HepG2 (cell line): Measurements from ENCODE around the gene PTTG1. TPM values are rescaled to one million over a fixed set of nuclear protein-coding genes. Genes with fewer than 3 reads are reported as not detected.

Source experiments
- ATAC-seq: fragments of 200-7000 bp; cut with Tn5 transposase; 3 replicates; pipeline ENCODE4 v1.9.1; 2020; ENCODE audit warnings: mild to moderate bottlenecking, moderate library complexity
- BruUV-seq: library from RNA; stranded (reverse); fragments of 400-500 nt; replicated peaks from 2 replicates; lab custom pipeline; 2021; lab: Mats Ljungman, UMichigan
- CTCF ChIA-PET: fragments of 300-600 bp; formaldehyde crosslinking; extraction: SDS; loops from one replicate; lab custom pipeline; 2021; ENCODE audit warnings: low total read pairs, inconsistent platforms, low intra/inter-chr PET ratio; lab: Yijun Ruan, JAX
- POLR2A ChIA-PET: fragments of 350-600 bp; sonication (Branson Sonifier 250); formaldehyde crosslinking; loops from one replicate; lab custom pipeline; 2020; ENCODE audit warnings: antibody characterized with exemption, inconsistent platforms; lab: Yijun Ruan, JAX
- DNase-seq: peaks from one replicate; pipeline ENCODE4 v3.0.0-alpha.2; 2015; ENCODE audit warnings: low spot score
- FAIRE-seq: peaks from 3 replicates; lab custom pipeline; 2011; peaks lifted over from hg19 to GRCh38; lab: Jason Lieb, UNC
- H2AFZ ChIP-seq: one replicate; pipeline ENCODE4 v1.6.1; 2011; ENCODE audit warnings: low read length, inconsistent platforms
- H3K27ac ChIP-seq: fragments of 300-600 bp; 3 replicates; pipeline ENCODE4 v1.8.0; 2011; ENCODE audit warnings: mixed run types, mild to moderate bottlenecking, mixed read lengths, low read length, inconsistent platforms; ENCODE audit not compliant: insufficient read depth; ENCODE audit errors: extremely low read length
- H3K27me3 ChIP-seq, 2 experiments: fragments of 200-600 bp in 1 of 2; 2 replicates in 1 of 2; 3 replicates in 1 of 2; pipeline versions ENCODE4 v1.6.0 to v1.8.0; 2011; ENCODE audit warnings: low read length in 2 of 2, mild to moderate bottlenecking in 2 of 2, moderate library complexity in 2 of 2, inconsistent platforms in 1 of 2; ENCODE audit not compliant: insufficient read depth in 2 of 2, control insufficient read depth in 1 of 2
- H3K36me3 ChIP-seq, 2 experiments: fragments of 200-600 bp in 1 of 2; replicated peaks in 1 of 2; 2 replicates in 1 of 2; 3 replicates in 1 of 2; pipeline versions ENCODE4 v1.5.1 to v1.8.0; 2011; ENCODE audit warnings: low read length in 2 of 2, inconsistent platforms in 1 of 2; ENCODE audit not compliant: insufficient read depth in 2 of 2, control insufficient read depth in 1 of 2
- H3K4me1 ChIP-seq: 2 replicates; pipeline ENCODE4 v1.5.1; 2012; ENCODE audit warnings: low read length, inconsistent platforms; ENCODE audit not compliant: insufficient read depth
- H3K4me2 ChIP-seq: 2 replicates; pipeline ENCODE4 v1.6.0; 2011; ENCODE audit warnings: low read depth, low read length, inconsistent platforms
- H3K4me3 ChIP-seq, 3 experiments: fragments of 200-600 bp in 1 of 3; sonication (generic), shearing (Covaris generic) in 1 of 3; replicated peaks in 1 of 3; 2 replicates each; pipeline ENCODE4 v1.5.1; 2011 to 2016; ENCODE audit warnings: low read length in 3 of 3, inconsistent platforms in 2 of 3, low read depth in 2 of 3, mild to moderate bottlenecking in 2 of 3, control low read depth in 1 of 3, mixed read lengths in 1 of 3; ENCODE audit not compliant: insufficient read depth in 1 of 3
- H3K79me2 ChIP-seq: one replicate; pipeline ENCODE4 v1.6.1; 2011; ENCODE audit warnings: low read length, inconsistent platforms; ENCODE audit not compliant: insufficient read depth
- H3K9ac ChIP-seq: 2 replicates; pipeline ENCODE4 v1.6.0; 2011; ENCODE audit warnings: mild to moderate bottlenecking, low read depth, low read length, inconsistent platforms; ENCODE audit not compliant: insufficient read depth
- H3K9me3 ChIP-seq: 2 replicates; pipeline ENCODE4 v1.5.1; 2012; ENCODE audit warnings: mild to moderate bottlenecking, low read length
- H4K20me1 ChIP-seq: 2 replicates; pipeline ENCODE4 v1.6.0; 2011; ENCODE audit warnings: inconsistent platforms, mild to moderate bottlenecking, low read length, moderate library complexity; ENCODE audit not compliant: insufficient read depth
- KDM3A ChIP-seq: IDR thresholded peaks from 2 replicates; pipeline ENCODE4 v1.6.1; 2018; ENCODE audit warnings: low read depth, missing compliant biosample characterization
- MAF1 ChIP-seq: sonication (generic); formaldehyde crosslinking; IDR thresholded peaks from 2 replicates; pipeline ENCODE4 v1.5.0; 2020; ENCODE audit warnings: missing genetic modification reagents, borderline replicate concordance
- MAZ ChIP-seq, 2 experiments: sonication (generic) in 1 of 2; formaldehyde crosslinking in 1 of 2; IDR thresholded peaks; 2 replicates each; pipeline versions ENCODE4 v1.5.0 to v1.6.1; 2012 to 2020; ENCODE audit warnings: low read depth in 2 of 2, mild to moderate bottlenecking in 2 of 2, borderline replicate concordance in 1 of 2, improper control_type of control experiment in 1 of 2, low read length in 1 of 2, missing genetic modification reagents in 1 of 2, moderate library complexity in 1 of 2
- NFIC ChIP-seq: IDR thresholded peaks from 2 replicates; pipeline ENCODE4 v1.6.1; 2012; ENCODE audit warnings: mild to moderate bottlenecking, low read length, inconsistent platforms
- PCBP1 ChIP-seq: fragments of 200-400 bp; formaldehyde crosslinking; IDR thresholded peaks from 2 replicates; pipeline ENCODE4 v1.6.1; 2017; ENCODE audit warnings: mild to moderate bottlenecking, low read depth, low read length, borderline replicate concordance
- PTBP1 ChIP-seq: fragments of 200-400 bp; formaldehyde crosslinking; IDR thresholded peaks from 2 replicates; pipeline ENCODE4 v1.6.1; 2018; ENCODE audit warnings: low read length, low read depth; ENCODE audit not compliant: poor library complexity, severe bottlenecking
- RXRA ChIP-seq: sonication (generic); formaldehyde crosslinking; IDR thresholded peaks from 2 replicates; pipeline ENCODE4 v1.5.1; 2020; ENCODE audit warnings: missing genetic modification reagents
- SMARCC2 ChIP-seq: fragments of 450-650 bp; IDR thresholded peaks from 2 replicates; pipeline ENCODE4 v1.6.1; 2017; ENCODE audit warnings: antibody characterized with exemption, mild to moderate bottlenecking
- ZNF83 ChIP-seq: sonication (generic); formaldehyde crosslinking; IDR thresholded peaks from 2 replicates; pipeline ENCODE4 v1.4.0; 2020; ENCODE audit warnings: missing genetic modification reagents, mild to moderate bottlenecking, borderline replicate concordance
- in situ Hi-C: cut with HindIII; loops from 2 replicates; pipeline ENCODE4 v1.10.0; 2017; ENCODE audit warnings: low pct_unique_long_range_greater_than_20kb; ENCODE audit not compliant: extremely low pct_ligation_motif_present
- intact Hi-C: fragments of 100-400 bp; cut with micrococcal nuclease; formaldehyde crosslinking; loops from one replicate; pipeline ENCODE4 v1.10.0; 2022; ENCODE audit not compliant: unreplicated experiment
- polyA plus RNA-seq, 8 experiments: library from polyadenylated mRNA; depleted of rRNA in 3 of 8; stranded (reverse) in 7 of 8; unstranded in 1 of 8; fragments of >200 nt; fragmentation: Illumina TruSeq in 4 of 8; extraction: Trizol in 4 of 8; gene quantifications; 2 replicates each; pipeline versions ENCODE4 v1.2.1 to v1.2.3, GENCODE V29; 2011 to 2016; ENCODE audit warnings: low read depth in 4 of 8, missing spikeins in 1 of 8, mixed read lengths in 1 of 8; ENCODE audit not compliant: insufficient read depth in 1 of 8
- total RNA-seq, 5 experiments: library from RNA; depleted of rRNA; stranded (reverse); fragments of >200 nt; fragmentation: Illumina TruSeq; extraction: Trizol; gene quantifications; 2 replicates each; pipeline ENCODE4 v1.2.3, GENCODE V29; 2016; ENCODE audit warnings: low read depth in 1 of 5
- TF ChIP-seq, protein P1 (sequence below): sonication (generic); formaldehyde crosslinking; IDR thresholded peaks from 2 replicates; pipeline ENCODE4 v1.5.0; 2020; ENCODE audit warnings: mild to moderate bottlenecking, missing genetic modification reagents, moderate library complexity
- TF ChIP-seq, protein P2 (sequence below): sonication (generic); formaldehyde crosslinking; IDR thresholded peaks from 2 replicates; pipeline ENCODE4 v1.4.0; 2020; ENCODE audit warnings: missing genetic modification reagents
- TF ChIP-seq, protein P3 (sequence below): sonication (generic); formaldehyde crosslinking; IDR thresholded peaks from 2 replicates; pipeline ENCODE4 v1.5.0; 2020; ENCODE audit warnings: missing genetic modification reagents
- TF ChIP-seq, protein P4 (sequence below), 2 experiments: sonication (generic) in 1 of 2; formaldehyde crosslinking in 1 of 2; IDR thresholded peaks; 2 replicates each; pipeline versions ENCODE4 v1.4.0 to v1.6.1; 2018 to 2020; ENCODE audit warnings: missing genetic modification reagents in 2 of 2, borderline replicate concordance in 1 of 2, low read depth in 1 of 2, mild to moderate bottlenecking in 1 of 2, missing biosample characterization in 1 of 2
- TF ChIP-seq, protein P5 (sequence below): sonication (generic); formaldehyde crosslinking; IDR thresholded peaks from 2 replicates; pipeline ENCODE4 v1.8.0; 2022; ENCODE audit warnings: missing genetic modification reagents, low read depth, mild to moderate bottlenecking, borderline replicate concordance
- TF ChIP-seq, protein P6 (sequence below): sonication (generic); formaldehyde crosslinking; IDR thresholded peaks from 2 replicates; pipeline ENCODE4 v1.4.0; 2020; ENCODE audit warnings: mild to moderate bottlenecking, missing genetic modification reagents

PTTG1 gene
- total and polyA plus RNA-seq, 2 of the 13 experiments (the other 11 are each of a cell fraction or from before 2014, with no cell fraction given): 102 to 161 TPM

DNA sequence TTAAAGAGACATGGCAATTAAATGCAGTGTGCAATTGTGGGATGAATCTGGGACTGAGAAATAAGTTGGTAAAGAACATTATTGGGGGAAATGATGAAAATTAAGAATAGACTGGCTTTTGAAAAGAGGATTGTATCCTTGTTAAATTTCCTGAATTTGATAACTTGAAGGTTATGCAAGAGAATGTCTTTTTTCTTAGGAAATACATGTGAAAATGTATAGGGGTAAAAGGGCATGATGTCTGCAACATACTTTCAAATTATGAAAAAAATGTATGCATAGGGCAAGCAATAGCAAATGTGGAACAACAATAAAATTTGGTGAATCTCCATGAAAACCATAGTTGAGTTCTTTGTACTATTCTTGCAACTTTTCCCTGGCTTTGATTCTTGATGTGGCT lies 24.1 kb downstream of the PTTG1 start:
- TF ChIP-seq, protein P1, sequence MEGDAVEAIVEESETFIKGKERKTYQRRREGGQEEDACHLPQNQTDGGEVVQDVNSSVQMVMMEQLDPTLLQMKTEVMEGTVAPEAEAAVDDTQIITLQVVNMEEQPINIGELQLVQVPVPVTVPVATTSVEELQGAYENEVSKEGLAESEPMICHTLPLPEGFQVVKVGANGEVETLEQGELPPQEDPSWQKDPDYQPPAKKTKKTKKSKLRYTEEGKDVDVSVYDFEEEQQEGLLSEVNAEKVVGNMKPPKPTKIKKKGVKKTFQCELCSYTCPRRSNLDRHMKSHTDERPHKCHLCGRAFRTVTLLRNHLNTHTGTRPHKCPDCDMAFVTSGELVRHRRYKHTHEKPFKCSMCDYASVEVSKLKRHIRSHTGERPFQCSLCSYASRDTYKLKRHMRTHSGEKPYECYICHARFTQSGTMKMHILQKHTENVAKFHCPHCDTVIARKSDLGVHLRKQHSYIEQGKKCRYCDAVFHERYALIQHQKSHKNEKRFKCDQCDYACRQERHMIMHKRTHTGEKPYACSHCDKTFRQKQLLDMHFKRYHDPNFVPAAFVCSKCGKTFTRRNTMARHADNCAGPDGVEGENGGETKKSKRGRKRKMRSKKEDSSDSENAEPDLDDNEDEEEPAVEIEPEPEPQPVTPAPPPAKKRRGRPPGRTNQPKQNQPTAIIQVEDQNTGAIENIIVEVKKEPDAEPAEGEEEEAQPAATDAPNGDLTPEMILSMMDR (CRISPR knock-in tag): no peak
- TF ChIP-seq PTBP1 (no peak), MAZ (IDR thresholded peaks at IDR 0.05; ENCODE audit: borderline replicate concordance, low read depth, low read length) (no peak), MAZ (CRISPR knock-in tag; IDR thresholded peaks at IDR 0.05; ENCODE audit: low read depth) (no peak), ZNF83 (CRISPR knock-in tag) (no peak), MAF1 (CRISPR knock-in tag) (no peak), KDM3A (CRISPR knock-in tag) (no peak), PCBP1 (no peak), NFIC (no peak), SMARCC2 (no peak), RXRA (CRISPR knock-in tag) (no peak)
- TF ChIP-seq, protein P2, sequence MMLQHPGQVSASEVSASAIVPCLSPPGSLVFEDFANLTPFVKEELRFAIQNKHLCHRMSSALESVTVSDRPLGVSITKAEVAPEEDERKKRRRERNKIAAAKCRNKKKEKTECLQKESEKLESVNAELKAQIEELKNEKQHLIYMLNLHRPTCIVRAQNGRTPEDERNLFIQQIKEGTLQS: no peak
- TF ChIP-seq, protein P3, sequence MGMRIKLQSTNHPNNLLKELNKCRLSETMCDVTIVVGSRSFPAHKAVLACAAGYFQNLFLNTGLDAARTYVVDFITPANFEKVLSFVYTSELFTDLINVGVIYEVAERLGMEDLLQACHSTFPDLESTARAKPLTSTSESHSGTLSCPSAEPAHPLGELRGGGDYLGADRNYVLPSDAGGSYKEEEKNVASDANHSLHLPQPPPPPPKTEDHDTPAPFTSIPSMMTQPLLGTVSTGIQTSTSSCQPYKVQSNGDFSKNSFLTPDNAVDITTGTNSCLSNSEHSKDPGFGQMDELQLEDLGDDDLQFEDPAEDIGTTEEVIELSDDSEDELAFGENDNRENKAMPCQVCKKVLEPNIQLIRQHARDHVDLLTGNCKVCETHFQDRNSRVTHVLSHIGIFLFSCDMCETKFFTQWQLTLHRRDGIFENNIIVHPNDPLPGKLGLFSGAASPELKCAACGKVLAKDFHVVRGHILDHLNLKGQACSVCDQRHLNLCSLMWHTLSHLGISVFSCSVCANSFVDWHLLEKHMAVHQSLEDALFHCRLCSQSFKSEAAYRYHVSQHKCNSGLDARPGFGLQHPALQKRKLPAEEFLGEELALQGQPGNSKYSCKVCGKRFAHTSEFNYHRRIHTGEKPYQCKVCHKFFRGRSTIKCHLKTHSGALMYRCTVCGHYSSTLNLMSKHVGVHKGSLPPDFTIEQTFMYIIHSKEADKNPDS (CRISPR knock-in tag): no peak
- TF ChIP-seq, protein P4, sequence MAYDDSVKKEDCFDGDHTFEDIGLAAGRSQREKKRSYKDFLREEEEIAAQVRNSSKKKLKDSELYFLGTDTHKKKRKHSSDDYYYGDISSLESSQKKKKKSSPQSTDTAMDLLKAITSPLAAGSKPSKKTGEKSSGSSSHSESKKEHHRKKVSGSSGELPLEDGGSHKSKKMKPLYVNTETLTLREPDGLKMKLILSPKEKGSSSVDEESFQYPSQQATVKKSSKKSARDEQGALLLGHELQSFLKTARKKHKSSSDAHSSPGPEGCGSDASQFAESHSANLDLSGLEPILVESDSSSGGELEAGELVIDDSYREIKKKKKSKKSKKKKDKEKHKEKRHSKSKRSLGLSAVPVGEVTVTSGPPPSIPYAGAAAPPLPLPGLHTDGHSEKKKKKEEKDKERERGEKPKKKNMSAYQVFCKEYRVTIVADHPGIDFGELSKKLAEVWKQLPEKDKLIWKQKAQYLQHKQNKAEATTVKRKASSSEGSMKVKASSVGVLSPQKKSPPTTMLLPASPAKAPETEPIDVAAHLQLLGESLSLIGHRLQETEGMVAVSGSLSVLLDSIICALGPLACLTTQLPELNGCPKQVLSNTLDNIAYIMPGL (CRISPR knock-in tag; IDR thresholded peaks at IDR 0.05; ENCODE audit: borderline replicate concordance in 1 of 2, low read depth in 1 of 2): no peak
- TF ChIP-seq, protein P5, sequence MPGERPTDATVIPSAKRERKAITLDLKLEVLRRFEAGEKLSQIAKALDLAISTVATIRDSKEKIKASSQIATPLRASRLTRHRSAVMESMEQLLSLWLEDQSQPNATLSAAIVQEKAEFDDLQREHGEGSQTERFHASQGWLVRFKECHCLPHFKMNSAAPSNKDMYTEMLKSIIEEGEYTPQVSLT: no peak
- TF ChIP-seq, protein P6, sequence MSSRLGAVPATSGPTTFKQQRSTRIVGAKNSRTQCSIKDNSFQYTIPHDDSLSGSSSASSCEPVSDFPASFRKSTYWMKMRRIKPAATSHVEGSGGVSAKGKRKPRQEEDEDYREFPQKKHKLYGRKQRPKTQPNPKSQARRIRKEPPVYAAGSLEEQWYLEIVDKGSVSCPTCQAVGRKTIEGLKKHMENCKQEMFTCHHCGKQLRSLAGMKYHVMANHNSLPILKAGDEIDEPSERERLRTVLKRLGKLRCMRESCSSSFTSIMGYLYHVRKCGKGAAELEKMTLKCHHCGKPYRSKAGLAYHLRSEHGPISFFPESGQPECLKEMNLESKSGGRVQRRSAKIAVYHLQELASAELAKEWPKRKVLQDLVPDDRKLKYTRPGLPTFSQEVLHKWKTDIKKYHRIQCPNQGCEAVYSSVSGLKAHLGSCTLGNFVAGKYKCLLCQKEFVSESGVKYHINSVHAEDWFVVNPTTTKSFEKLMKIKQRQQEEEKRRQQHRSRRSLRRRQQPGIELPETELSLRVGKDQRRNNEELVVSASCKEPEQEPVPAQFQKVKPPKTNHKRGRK (CRISPR knock-in tag): no peak
- FAIRE-seq: no peak
- intact Hi-C loops: no loop called here

More for the DNA sequence above, 24.1 kb downstream of the PTTG1 start:
- POLR2A ChIA-PET: no interaction called here
- Histone ChIP-seq H4K20me1 (no peaks in the 10 kb centered on the region), H2AFZ (no peak overlapping the region), H3K27ac (no peak overlapping the region), H3K36me3 (no peaks in the 10 kb centered on the region), H3K4me3 (no peak overlapping the region), H3K4me1 (peaks cover 26% of the 10 kb centered on the region), H3K4me2 (no peak overlapping the region), H3K79me2 (no peaks in the 10 kb centered on the region), H3K9me3 (no peaks in the 10 kb centered on the region), H3K27me3 (peaks cover 1 to 3% of the 10 kb centered on the region in 2 experiments; a peak in 2 of 5 replicates), H3K9ac (no peak overlapping the region)
- in situ Hi-C loops: no loop called here
- CTCF ChIA-PET: no interaction called here
- BruUV-seq: no TSS peak
- ATAC-seq: no peak
- DNase-seq: no peak
